GM13977 (cell line): ENCODE measurements around the gene ISL2.
"Not testable (repeated sequence)": the region's sequence is repeated elsewhere in the genome, so short reads cannot be mapped to it uniquely, and the experiment has no call there.

Experiments used
- DNase-seq: peaks from one replicate; pipeline ENCODE4 v3.0.0; 2012; ENCODE audit warnings: low spot score
- in situ Hi-C: fragments of 300-500 bp; cut with MboI; formaldehyde crosslinking; loops from one replicate; pipeline ENCODE4 v1.12.0; 2022; ENCODE audit warnings: low sequenced_read_pairs, low pct_unique_long_range_greater_than_20kb, mixed read lengths, inconsistent platforms; ENCODE audit not compliant: unreplicated experiment
- TF ChIP-seq, protein P1 (sequence below): IDR thresholded peaks from 2 replicates; pipeline ENCODE4 v1.5.1; 2012; ENCODE audit warnings: mild to moderate bottlenecking, control low read depth; ENCODE audit not compliant: insufficient read depth; ENCODE audit errors: extremely low read depth, missing control alignments

The ISL2 gene

DNA sequence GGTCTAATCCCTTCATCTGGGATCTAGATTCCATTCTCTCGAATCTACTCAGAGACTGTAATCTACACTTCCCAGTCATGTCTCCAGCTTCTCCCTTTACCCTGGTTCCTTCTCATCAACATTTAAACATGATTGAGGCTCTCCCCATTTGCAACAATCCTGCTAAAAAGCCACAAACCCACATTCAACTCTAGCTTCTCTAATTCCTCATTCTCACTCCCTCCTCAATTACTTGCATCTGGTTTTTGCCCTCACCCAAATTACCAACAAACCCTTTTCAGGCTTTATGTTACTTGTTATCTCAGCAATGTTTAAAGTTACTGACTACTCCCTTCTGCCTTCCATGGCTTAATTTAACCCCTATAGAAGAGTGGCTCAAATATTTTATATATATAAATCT lies 36.8 kb upstream of the ISL2 start:
- TF ChIP-seq, protein P1, sequence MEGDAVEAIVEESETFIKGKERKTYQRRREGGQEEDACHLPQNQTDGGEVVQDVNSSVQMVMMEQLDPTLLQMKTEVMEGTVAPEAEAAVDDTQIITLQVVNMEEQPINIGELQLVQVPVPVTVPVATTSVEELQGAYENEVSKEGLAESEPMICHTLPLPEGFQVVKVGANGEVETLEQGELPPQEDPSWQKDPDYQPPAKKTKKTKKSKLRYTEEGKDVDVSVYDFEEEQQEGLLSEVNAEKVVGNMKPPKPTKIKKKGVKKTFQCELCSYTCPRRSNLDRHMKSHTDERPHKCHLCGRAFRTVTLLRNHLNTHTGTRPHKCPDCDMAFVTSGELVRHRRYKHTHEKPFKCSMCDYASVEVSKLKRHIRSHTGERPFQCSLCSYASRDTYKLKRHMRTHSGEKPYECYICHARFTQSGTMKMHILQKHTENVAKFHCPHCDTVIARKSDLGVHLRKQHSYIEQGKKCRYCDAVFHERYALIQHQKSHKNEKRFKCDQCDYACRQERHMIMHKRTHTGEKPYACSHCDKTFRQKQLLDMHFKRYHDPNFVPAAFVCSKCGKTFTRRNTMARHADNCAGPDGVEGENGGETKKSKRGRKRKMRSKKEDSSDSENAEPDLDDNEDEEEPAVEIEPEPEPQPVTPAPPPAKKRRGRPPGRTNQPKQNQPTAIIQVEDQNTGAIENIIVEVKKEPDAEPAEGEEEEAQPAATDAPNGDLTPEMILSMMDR, result no peak
- in situ Hi-C loops, result no loop called here

DNA sequence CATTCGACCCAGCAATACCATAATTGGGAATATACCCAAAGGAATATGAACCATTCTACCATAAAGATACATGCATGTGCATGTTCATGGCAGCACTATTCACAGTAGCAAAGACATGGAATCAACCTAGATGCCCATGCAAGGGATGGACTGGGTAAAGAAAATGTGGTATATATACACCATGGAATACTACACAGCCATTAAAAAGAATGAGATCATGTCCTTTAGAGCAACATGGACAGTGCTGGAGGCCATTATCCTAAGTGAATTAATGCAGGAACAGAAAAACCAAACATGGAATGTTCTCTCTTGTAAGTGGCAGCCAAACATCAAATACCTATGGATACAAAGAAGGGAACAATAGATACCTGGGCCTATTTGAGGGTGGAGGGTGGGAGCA lies 32.7 kb upstream of the ISL2 start:
- TF ChIP-seq, protein P1, result no peak
- in situ Hi-C loops, result no loop called here
- DNase-seq, result no peak

More for the DNA sequence above, 36.8 kb upstream of the ISL2 start:
- no peak for DNase-seq

DNA sequence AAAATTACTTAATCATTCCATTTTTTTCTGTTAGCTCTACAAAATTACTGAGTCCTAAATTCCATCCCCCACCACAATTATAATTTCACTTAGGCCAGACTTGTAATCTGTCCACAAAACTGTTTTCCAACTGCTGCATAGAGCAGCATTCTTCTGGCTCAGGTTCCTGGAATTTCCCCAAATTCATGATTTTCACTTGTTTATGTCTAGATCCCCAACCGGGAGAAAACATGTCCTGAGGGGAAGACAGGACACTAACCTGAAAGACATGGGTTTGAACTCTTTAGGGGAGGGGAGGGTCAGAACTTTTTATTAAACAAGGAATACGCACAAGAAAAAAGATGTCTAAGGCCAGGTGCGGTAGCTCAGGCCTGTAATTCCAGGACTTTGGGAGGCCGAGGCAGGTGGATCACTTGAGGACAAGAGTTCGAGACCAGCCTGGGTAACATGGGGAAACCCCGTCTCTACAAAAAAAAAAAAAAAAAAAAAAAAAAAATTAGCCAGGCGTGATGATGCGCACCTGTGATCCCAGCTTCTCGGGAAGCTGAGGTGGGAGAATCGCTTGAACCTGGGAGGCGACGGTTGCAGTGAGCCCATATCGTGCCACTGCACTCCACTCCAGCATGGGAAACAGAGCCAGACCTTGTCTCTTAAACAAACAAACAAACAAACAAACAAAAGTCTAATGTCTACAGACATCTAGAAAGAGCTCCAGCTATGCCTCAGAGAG lies 26.8 kb upstream of the ISL2 start:
- no peak for DNase-seq
- TF ChIP-seq, protein P1, result no peak
- in situ Hi-C loops, result no loop called here

DNA sequence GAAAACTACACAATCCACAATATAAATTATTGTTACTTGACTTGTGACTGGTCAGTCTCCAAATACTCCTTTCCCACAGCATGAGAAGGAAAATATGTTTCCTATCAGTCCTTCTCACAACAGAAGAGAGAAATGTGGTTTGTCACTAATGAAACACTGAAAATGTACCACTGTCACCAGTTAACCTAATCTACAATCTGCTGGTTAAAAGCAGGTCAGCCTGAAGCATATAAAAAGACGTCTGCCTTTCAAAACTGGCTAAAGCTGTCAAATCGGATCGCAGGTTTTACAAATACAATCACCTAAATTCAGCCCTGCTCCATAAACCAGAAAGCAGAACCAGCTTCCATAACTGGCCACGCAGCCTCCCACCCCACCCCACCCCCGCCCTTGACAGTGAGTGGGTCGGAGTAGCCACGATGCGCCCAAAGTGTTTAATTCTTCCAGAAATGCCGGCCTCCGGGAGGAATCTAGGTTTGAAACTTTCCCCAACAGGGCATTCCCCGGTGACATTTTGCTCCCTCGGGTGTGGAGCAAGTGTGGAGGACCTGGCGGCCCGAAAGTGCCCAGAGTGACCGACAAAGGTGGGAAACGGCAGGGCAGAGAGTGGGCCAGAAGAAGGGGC lies 26.0 kb upstream of the ISL2 start:
- TF ChIP-seq, protein P1, result no peak
- DNase-seq, result peak; percentile 21
- in situ Hi-C loops, result no loop called here

DNA sequence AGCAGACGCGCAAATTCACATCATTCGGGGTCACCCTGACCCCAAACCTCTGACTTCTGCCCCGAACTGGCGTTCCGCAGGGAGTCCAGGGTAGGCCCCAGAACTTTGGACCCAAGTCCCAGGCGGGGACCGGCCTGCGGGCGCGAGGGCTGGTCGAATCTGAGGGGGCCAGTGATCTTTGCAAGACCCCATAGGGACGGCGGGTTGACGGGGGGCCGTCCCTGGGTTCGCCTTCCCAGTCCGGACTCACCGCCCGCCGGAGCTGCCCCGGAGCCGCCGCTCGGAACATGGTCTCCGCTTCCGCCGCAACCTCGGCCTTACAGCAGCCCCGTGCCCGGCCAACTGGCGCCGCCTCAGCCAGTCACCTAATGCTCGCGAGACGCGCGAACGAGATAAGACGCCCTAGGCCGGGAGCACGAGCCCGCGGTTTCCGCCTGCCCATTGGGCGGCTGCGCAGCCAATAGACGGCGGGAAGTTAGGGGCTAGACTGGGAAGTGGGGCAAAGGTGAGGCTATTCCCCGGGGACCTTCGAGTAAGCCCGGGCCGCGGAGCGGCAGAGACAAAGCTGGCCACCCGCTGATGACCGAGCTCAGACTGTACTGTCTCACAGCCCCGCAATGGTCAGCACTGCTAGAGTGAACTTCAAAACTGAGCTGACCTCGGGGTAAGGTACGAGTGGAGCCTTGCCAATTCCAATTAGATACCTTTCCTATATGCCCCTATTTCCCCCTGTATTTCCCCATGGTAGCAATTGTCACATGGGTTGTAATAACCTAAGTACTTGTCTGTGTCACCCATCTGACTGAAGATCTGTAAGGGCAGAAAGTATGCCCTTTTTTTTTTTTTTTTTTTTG lies 25.2 kb upstream of the ISL2 start, which contains the start of gene ETFA:
Gene ETFA (minus strand): TSS at position 370 of the 854 bp plus-strand sequence. CDS start 81 bp downstream, at position 289.
- peak; percentile 98 for DNase-seq
- TF ChIP-seq, protein P1, result no peak
- in situ Hi-C loops, result no loop called here

DNA sequence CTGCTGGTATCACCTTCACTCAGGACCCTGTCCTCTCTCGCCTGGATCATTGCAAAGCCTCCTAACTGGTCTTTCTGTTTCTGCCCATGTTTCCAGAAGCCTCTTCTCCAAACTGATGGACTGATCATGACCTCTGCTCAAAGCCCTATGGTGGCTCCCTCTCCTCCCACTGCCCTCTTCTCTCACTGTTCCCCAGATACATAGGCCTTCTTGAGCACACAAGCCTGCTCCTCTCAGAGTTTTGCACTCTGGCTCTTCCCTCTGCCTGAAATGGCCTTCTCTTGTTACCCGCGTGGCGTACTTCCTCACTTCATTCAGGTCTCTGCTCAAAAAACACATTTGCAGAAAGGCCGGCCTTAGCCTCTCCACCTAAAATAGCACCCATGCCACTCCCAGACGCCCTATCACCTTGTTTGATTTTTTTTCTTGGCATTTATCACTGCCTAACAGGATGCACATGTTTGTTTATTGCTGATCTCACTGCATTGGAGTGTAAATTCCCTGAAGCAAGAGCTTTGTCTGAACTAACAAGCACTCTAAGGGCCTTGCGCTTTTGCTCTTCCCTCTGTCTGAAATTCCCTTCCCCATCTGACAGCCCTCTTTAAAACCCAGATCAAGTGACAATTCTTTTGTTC lies 23.9 kb upstream of the ISL2 start:
- no peak for DNase-seq
- in situ Hi-C loops, result no loop called here
- TF ChIP-seq, protein P1, result no peak

DNA sequence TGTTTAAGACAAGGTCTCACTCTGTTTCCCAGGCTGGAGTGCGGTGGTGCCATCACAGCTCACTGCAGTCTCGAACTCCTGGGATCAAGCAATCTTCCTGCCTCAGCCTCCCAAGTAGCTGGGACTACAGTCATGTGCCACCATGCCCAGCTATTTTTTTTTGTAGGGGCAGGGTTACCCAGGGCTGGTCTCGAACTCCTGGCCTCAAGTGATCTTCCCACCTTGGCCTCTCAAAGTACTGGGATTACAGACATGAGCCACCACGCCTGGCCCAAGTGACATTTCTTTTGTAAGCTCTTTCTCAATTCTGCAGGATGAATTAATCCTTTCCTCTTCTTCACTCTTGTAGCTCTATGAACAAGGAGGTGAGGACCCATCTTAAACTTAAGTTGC lies 23.4 kb upstream of the ISL2 start:
- DNase-seq, in situ Hi-C loops: not testable (repeated sequence)
